ENCODE measurements around the gene PUM1.

DNA sequence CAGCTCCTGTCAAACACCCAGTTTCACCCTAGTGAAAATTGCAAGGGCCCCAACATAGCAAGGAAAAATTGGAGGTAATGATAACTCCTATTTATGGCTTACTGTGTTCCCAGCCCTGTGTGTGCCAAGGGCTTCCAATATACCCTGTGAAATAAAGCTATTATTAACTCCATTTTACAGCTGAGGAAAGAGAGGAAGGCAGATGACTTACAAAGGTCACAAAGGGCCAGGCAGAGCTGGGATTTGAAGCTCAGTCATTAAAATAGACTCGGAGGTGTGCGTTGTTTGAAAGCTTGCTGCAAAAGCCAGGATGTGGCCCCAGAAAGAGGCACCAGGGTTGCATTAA, 136.8 kb downstream of the PUM1 start:
- TF ChIP-seq, protein P1, sequence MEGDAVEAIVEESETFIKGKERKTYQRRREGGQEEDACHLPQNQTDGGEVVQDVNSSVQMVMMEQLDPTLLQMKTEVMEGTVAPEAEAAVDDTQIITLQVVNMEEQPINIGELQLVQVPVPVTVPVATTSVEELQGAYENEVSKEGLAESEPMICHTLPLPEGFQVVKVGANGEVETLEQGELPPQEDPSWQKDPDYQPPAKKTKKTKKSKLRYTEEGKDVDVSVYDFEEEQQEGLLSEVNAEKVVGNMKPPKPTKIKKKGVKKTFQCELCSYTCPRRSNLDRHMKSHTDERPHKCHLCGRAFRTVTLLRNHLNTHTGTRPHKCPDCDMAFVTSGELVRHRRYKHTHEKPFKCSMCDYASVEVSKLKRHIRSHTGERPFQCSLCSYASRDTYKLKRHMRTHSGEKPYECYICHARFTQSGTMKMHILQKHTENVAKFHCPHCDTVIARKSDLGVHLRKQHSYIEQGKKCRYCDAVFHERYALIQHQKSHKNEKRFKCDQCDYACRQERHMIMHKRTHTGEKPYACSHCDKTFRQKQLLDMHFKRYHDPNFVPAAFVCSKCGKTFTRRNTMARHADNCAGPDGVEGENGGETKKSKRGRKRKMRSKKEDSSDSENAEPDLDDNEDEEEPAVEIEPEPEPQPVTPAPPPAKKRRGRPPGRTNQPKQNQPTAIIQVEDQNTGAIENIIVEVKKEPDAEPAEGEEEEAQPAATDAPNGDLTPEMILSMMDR (conservative IDR thresholded peaks at IDR 0.05 in 1 of 2, IDR thresholded peaks at IDR 0.05 in 1 of 2; ENCODE audit: extremely low read depth in 1 of 2, insufficient read depth in 1 of 2, low read depth in 1 of 2, low read length in 2 of 2): no peak
- no peak for TF ChIP-seq EZH2 (IDR thresholded peaks at IDR 0.05; ENCODE audit: borderline replicate concordance, low read length)
